HEK293 (cell line): ENCODE data around the gene ROBO1.

Source experiments
- CTCF ChIA-PET: fragments of 350-600 bp; formaldehyde crosslinking; extraction: SDS; loops from one replicate; lab custom pipeline; 2021; ENCODE audit warnings: antibody characterized with exemption; lab: Yijun Ruan, JAX
- POLR2A ChIA-PET: fragments of 300-600 bp; formaldehyde crosslinking; extraction: SDS; loops from one replicate; lab custom pipeline; 2020; ENCODE audit warnings: antibody characterized with exemption, inconsistent platforms; lab: Yijun Ruan, JAX
- H3K27ac ChIP-seq: fragments of 200-500 bp; sonication (Bioruptor generic); 2 replicates; pipeline ENCODE4 v1.5.1; 2014; ENCODE audit warnings: low read depth, low read length, control low read depth, inconsistent platforms; ENCODE audit errors: extremely low read depth
- H3K36me3 ChIP-seq, 2 experiments: fragments of 200-500 bp in 1 of 2; sonication (Bioruptor generic) in 1 of 2; 1 replicate in 1 of 2; 2 replicates in 1 of 2; pipeline ENCODE4 v1.5.1; 2014 to 2017; ENCODE audit warnings: inconsistent platforms in 2 of 2, low read length in 2 of 2; ENCODE audit not compliant: control insufficient read depth in 2 of 2, insufficient read depth in 1 of 2
- H3K4me1 ChIP-seq: fragments of 200-500 bp; sonication (Bioruptor generic); 2 replicates; pipeline ENCODE4 v1.5.1; 2014; ENCODE audit warnings: mild to moderate bottlenecking, low read length, inconsistent platforms; ENCODE audit not compliant: control insufficient read depth, insufficient read depth
- H3K4me3 ChIP-seq: 2 replicates; pipeline ENCODE4 v1.5.1; 2011; ENCODE audit warnings: low read depth, mild to moderate bottlenecking, control low read depth, low read length, moderate library complexity
- H3K9me3 ChIP-seq: fragments of 200-500 bp; sonication (Bioruptor generic); 2 replicates; pipeline ENCODE4 v1.5.1; 2014; ENCODE audit warnings: low read depth, low read length, inconsistent platforms; ENCODE audit not compliant: control insufficient read depth, insufficient read depth
- HIC1 ChIP-seq: fragments of 450-650 bp; formaldehyde crosslinking; IDR thresholded peaks from 2 replicates; pipeline ENCODE4 v1.5.1; 2016; ENCODE audit warnings: missing biosample characterization, missing genetic modification characterization
- INSM2 ChIP-seq: fragments of 450-650 bp; formaldehyde crosslinking; IDR thresholded peaks from 2 replicates; pipeline ENCODE4 v1.5.1; 2016; ENCODE audit warnings: missing biosample characterization, missing genetic modification characterization
- KLF10 ChIP-seq: fragments of 450-650 bp; IDR thresholded peaks from 2 replicates; pipeline ENCODE4 v1.5.1; 2018; ENCODE audit warnings: missing biosample characterization, mild to moderate bottlenecking, missing genetic modification characterization
- KLF16 ChIP-seq: fragments of 450-650 bp; formaldehyde crosslinking; IDR thresholded peaks from 2 replicates; pipeline ENCODE4 v1.5.1; 2017; ENCODE audit warnings: missing biosample characterization, missing genetic modification characterization
- KLF9 ChIP-seq: fragments of 450-650 bp; formaldehyde crosslinking; IDR thresholded peaks from 2 replicates; pipeline ENCODE4 v1.5.1; 2016; ENCODE audit warnings: missing biosample characterization, missing genetic modification characterization, low read depth
- MEIS1 ChIP-seq: sonication (generic); formaldehyde crosslinking; IDR thresholded peaks from 2 replicates; pipeline ENCODE4 v1.8.1; 2022; ENCODE audit warnings: missing genetic modification reagents, mild to moderate bottlenecking, borderline replicate concordance
- PRDM1 ChIP-seq: fragments of 450-650 bp; formaldehyde crosslinking; IDR thresholded peaks from 2 replicates; pipeline ENCODE4; 2016; ENCODE audit warnings: missing biosample characterization, missing genetic modification characterization
- PRDM4 ChIP-seq: fragments of 450-650 bp; formaldehyde crosslinking; IDR thresholded peaks from 2 replicates; pipeline ENCODE4 v1.5.1; 2017; ENCODE audit warnings: missing biosample characterization, missing genetic modification characterization
- SCRT2 ChIP-seq: fragments of 450-650 bp; formaldehyde crosslinking; IDR thresholded peaks from 2 replicates; pipeline ENCODE4 v1.5.1; 2016; ENCODE audit warnings: missing biosample characterization, missing genetic modification characterization
- SP7 ChIP-seq: fragments of 450-650 bp; formaldehyde crosslinking; IDR thresholded peaks from 2 replicates; pipeline ENCODE4 v1.5.1; 2016; ENCODE audit warnings: missing biosample characterization, missing genetic modification characterization
- YY2 ChIP-seq: fragments of 450-650 bp; formaldehyde crosslinking; IDR thresholded peaks from 2 replicates; pipeline ENCODE4 v1.5.1; 2016; ENCODE audit warnings: missing biosample characterization, missing genetic modification characterization
- ZBTB44 ChIP-seq: fragments of 450-650 bp; IDR thresholded peaks from 2 replicates; pipeline ENCODE4 v1.5.1; 2018; ENCODE audit warnings: missing biosample characterization, mild to moderate bottlenecking, missing genetic modification characterization
- ZFHX2 ChIP-seq: fragments of 450-650 bp; formaldehyde crosslinking; conservative IDR thresholded peaks from 2 replicates; pipeline ENCODE4 v1.5.1; 2016; ENCODE audit warnings: missing biosample characterization, missing genetic modification characterization
- ZNF157 ChIP-seq: fragments of 450-650 bp; formaldehyde crosslinking; IDR thresholded peaks from 2 replicates; pipeline ENCODE4 v1.5.1; 2016; ENCODE audit warnings: missing biosample characterization, missing genetic modification characterization
- ZNF16 ChIP-seq: fragments of 450-650 bp; formaldehyde crosslinking; IDR thresholded peaks from 2 replicates; pipeline ENCODE4 v1.5.1; 2016; ENCODE audit warnings: low read depth, missing biosample characterization, missing genetic modification characterization
- ZNF18 ChIP-seq: fragments of 450-650 bp; formaldehyde crosslinking; IDR thresholded peaks from 2 replicates; pipeline ENCODE4 v1.5.1; 2016; ENCODE audit warnings: missing biosample characterization, missing genetic modification characterization
- ZNF2 ChIP-seq: fragments of 450-650 bp; formaldehyde crosslinking; IDR thresholded peaks from 2 replicates; pipeline ENCODE4 v1.5.1; 2016; ENCODE audit warnings: missing biosample characterization, missing genetic modification characterization
- ZNF266 ChIP-seq: fragments of 450-650 bp; formaldehyde crosslinking; IDR thresholded peaks from 2 replicates; pipeline ENCODE4 v1.5.1; 2016; ENCODE audit warnings: missing biosample characterization, missing genetic modification characterization, low read depth
- ZNF48 ChIP-seq: fragments of 450-650 bp; formaldehyde crosslinking; IDR thresholded peaks from 2 replicates; pipeline ENCODE4 v1.5.1; 2016; ENCODE audit warnings: missing biosample characterization, missing genetic modification characterization
- ZNF530 ChIP-seq: fragments of 450-650 bp; formaldehyde crosslinking; IDR thresholded peaks from 2 replicates; pipeline ENCODE4 v1.5.1; 2016; ENCODE audit warnings: low read depth, missing biosample characterization, missing genetic modification characterization
- ZNF544 ChIP-seq: fragments of 450-650 bp; formaldehyde crosslinking; IDR thresholded peaks from 2 replicates; pipeline ENCODE4 v1.5.0; 2017; ENCODE audit warnings: missing biosample characterization, missing genetic modification characterization
- ZNF629 ChIP-seq: fragments of 450-650 bp; formaldehyde crosslinking; IDR thresholded peaks from 2 replicates; pipeline ENCODE4 v1.5.1; 2017; ENCODE audit warnings: missing biosample characterization, missing genetic modification characterization
- ZNF747 ChIP-seq: fragments of 450-650 bp; formaldehyde crosslinking; IDR thresholded peaks from 2 replicates; pipeline ENCODE4 v1.5.1; 2016; ENCODE audit warnings: missing biosample characterization, missing genetic modification characterization
- ZNF776 ChIP-seq: fragments of 450-650 bp; formaldehyde crosslinking; IDR thresholded peaks from 2 replicates; pipeline ENCODE4 v1.5.0; 2017; ENCODE audit warnings: missing biosample characterization, missing genetic modification characterization, borderline replicate concordance
- ZNF791 ChIP-seq: fragments of 450-650 bp; formaldehyde crosslinking; IDR thresholded peaks from 2 replicates; pipeline ENCODE4 v1.5.1; 2016; ENCODE audit warnings: missing biosample characterization, missing genetic modification characterization
- ZNF843 ChIP-seq: fragments of 450-650 bp; formaldehyde crosslinking; IDR thresholded peaks from 2 replicates; pipeline ENCODE4 v1.5.1; 2016; ENCODE audit warnings: missing biosample characterization, missing genetic modification characterization

The ROBO1 gene

DNA sequence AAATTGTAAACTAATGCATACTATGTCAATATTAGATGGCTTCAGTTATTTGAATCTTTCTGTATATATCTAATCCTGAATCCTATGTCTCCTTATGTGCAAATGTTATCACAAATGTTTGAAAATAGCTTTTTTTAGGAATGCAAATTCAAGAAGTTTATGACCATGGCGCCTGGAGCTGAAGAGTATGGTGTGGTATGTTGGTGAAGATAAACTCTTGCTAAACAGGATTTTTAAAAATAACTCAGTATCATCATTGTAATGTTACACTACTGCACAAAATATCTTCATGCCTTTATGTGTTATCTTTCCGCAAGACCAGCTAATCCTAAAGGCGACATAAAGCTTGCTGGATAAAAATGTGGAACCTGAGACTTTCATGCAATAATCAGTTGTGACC lies 382.6 kb downstream of the ROBO1 start (continued):
- no peak for TF ChIP-seq ZNF530 (tag by site-specific recombination)

GRCh38 chr3:79383402-79384012 lies 384.3 kb downstream of the ROBO1 start:
- TF ChIP-seq YY2 (tag by site-specific recombination) (no peak), ZNF776 (tag by site-specific recombination) (no peak), ZFHX2 (tag by site-specific recombination) (no peak), ZNF544 (tag by site-specific recombination) (no peak), KLF9 (no peak), MEIS1 (CRISPR knock-in tag) (no peak), PRDM4 (no peak), KLF10 (tag by site-specific recombination) (no peak), PRDM1 (tag by site-specific recombination) (no peak), SP7 (no peak), ZNF791 (tag by site-specific recombination) (no peak), INSM2 (tag by site-specific recombination) (no peak), ZNF2 (tag by site-specific recombination) (no peak), ZBTB44 (tag by site-specific recombination) (no peak), ZNF629 (tag by site-specific recombination) (no peak)
- Histone ChIP-seq H3K4me1 (no peaks in the 10 kb centered on the region), H3K9me3 (no peaks in the 10 kb centered on the region), H3K27ac (no peak overlapping the region), H3K4me3 (no peak overlapping the region), H3K36me3 (no peaks in the 10 kb centered on the region)
- CTCF ChIA-PET = no interaction called here
- POLR2A ChIA-PET = no interaction called here

- Histone ChIP-seq H3K27ac (no peak overlapping the region), H3K9me3 (no peaks in the 10 kb centered on the region), H3K4me3 (no peak overlapping the region), H3K36me3 (no peaks in the 10 kb centered on the region), H3K4me1 (no peaks in the 10 kb centered on the region)
- POLR2A ChIA-PET = no interaction called here
- TF ChIP-seq ZNF791 (tag by site-specific recombination) = no peak
- no peak for TF ChIP-seq KLF16 (tag by site-specific recombination)
- TF ChIP-seq ZNF747 (tag by site-specific recombination) = no peak
- TF ChIP-seq ZNF157 = no peak
- TF ChIP-seq ZNF48 (tag by site-specific recombination) = no peak
- no peak for TF ChIP-seq HIC1
- TF ChIP-seq ZNF843 (tag by site-specific recombination) = no peak
- TF ChIP-seq SCRT2 = no peak
- no peak for TF ChIP-seq SP7
- TF ChIP-seq ZNF266 (tag by site-specific recombination) = no peak
- TF ChIP-seq ZNF18 (tag by site-specific recombination) = no peak
- no peak for TF ChIP-seq ZNF16 (tag by site-specific recombination)
- CTCF ChIA-PET = no interaction called here
Measured at GRCh38 chr3:79380581-79380980, 387.2 kb downstream of the ROBO1 start.
